GM21723 (cell line): Measurements from ENCODE around the gene SCAMP5.

Experiments used
- ATAC-seq: cut with Tn5 transposase; IDR thresholded peaks from one replicate; pipeline ENCODE4 v1.9.1; 2021; ENCODE audit warnings: mild to moderate bottlenecking, moderate library complexity; ENCODE audit not compliant: unreplicated experiment

SCAMP5 gene

DNA sequence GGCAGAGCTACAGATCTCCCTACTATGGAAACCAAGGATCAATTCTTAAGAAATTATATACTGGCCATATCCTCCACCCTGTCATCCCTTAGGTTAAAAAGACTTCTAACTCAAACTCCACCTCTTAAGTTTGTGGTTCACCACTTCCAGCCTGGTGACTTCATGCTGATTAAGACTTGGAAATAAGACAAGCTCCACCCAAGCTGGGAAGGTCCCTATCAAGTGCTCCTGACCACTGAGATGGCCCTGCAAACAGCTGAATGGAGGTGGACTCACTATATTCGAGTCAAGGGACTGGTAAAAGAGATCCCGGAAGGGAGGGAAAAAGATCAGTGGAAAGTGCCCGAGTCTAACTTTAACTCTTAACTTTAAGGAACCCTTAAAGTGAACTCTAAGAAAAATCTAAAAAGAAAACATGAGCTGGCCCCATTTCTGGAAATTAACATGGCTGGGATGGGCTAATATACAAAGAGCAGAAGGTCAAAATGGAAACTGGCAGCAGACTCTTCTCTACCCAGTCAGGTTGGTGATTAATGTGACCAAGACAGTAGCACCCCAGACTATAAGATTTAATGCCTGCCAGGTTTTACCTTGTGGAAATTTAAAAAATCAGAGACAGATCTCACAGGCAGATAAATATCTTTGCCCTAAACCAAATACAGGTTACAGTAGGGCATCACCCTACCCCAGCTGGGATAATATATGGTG is 71.9 kb downstream of the SCAMP5 start:
- ATAC-seq: no peak

DNA sequence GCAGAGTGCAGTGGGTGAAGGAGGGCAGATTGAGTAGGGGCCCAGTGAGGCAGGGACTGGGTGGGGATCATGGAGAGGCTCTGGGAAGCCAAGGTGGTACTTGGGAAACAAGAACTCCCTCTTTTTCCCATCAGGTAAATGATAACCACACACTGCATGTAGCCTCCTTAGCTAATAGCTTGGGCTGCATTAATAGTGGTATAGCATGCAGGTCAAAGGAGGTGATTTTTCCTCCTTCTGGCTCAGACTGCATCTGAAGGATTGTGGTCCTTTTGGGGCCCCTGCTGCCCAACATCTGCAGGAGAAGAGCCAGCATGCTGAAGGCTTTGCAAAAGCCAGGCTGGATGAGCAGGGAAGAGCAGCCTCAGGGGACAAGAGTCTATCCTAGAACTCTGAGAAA is 73.4 kb downstream of the SCAMP5 start:
- ATAC-seq: no peak

DNA sequence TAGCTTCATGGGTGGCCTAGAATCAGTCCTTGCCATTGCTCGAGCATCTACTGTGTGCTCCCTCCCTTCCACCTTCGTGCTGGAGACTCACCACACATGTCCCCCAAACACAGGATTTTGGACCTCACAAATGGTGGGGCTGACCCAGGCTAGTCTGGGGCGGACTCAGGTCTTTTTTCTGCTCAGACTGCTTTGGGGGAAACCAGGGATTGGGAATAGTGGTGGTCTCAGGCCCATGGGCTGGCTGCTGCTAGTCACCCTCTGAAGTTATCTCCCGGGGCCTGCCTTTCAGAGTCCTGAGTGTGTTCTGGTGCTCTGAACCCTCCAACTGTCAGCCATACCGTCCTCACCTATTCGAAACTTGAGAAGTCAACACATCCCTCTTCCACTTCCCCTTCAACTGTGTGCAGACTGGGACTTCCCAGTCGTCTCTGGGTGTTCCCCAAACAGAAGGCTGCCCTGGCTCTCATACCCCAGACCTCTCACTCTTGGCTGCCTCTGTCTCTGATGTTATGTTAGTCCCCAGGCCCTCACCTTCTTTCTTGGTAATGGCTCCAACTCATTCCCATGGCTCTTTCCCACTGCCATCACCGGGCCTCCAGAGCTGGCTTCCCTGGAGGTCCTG is 74.0 kb downstream of the SCAMP5 start:
- ATAC-seq: peak; percentile 75

DNA sequence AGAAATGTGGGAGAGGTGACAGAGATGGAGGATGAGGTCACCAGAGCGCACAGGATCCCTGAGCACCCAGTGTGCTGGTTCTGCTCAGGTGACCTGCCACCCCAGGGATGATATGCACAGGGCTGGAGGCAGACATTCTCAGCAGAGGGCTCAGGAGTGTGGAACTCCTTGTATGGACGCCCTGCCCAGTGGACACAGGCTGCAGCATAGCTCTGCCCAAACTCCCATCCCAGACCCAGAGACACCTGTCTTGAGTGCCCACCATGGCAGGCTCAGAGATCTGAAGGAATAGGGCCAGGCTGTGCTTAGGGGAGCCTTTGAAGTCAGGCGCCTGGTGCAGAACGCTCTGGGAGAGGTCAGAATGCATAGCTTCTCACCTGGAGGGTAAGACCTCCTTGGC is 75.3 kb downstream of the SCAMP5 start:
- no peak for ATAC-seq
